Sigmoid colon (tissue), 3 donors: Measurements from ENCODE around the gene EGFLAM.

Source experiments
- CTCF ChIP-seq, 4 experiments: fragments of 450-650 bp in 3 of 4; fragments of 200-600 bp in 1 of 4; IDR thresholded peaks; one replicate each; pipeline ENCODE4 v1.5.1; 2016 to 2019; ENCODE audit warnings: antibody characterized with exemption in 4 of 4, mild to moderate bottlenecking in 3 of 4, moderate library complexity in 2 of 4
- POLR2A ChIP-seq, 2 donors: fragments of 450-650 bp; IDR thresholded peaks; one replicate each; pipeline ENCODE4 v1.6.1; 2016; ENCODE audit warnings: antibody characterized with exemption in 2 of 2, mild to moderate bottlenecking in 2 of 2, moderate library complexity in 2 of 2

GRCh38 chr5:38371596-38371995 lies 113.2 kb downstream of the EGFLAM start:
- TF ChIP-seq POLR2A (IDR thresholded peaks at IDR 0.05) (no peak), CTCF (IDR thresholded peaks at IDR 0.05) (no peak)
